PC-9 (cell line): ENCODE measurements around the gene ABL1. TPM values are rescaled to one million over a fixed set of nuclear protein-coding genes. Genes with fewer than 3 reads are reported as not detected.
A peak's percentile ranks its signal among the peaks of the same experiment; 100 is the strongest.

Experiments used
- BruUV-seq: library from RNA; stranded (reverse); fragments of 400-500 nt; replicated peaks from 2 replicates; lab custom pipeline; 2021; lab: Mats Ljungman, UMichigan
- CTCF ChIA-PET: fragments of 300-600 bp; sonication (Branson Sonifier 250); formaldehyde crosslinking; loops from one replicate; lab custom pipeline; 2022; ENCODE audit warnings: antibody characterized with exemption; lab: Charles Lee
- POLR2A ChIA-PET: fragments of 300-600 bp; sonication (Branson Sonifier 250); formaldehyde crosslinking; loops from one replicate; lab custom pipeline; 2022; ENCODE audit warnings: antibody characterized with exemption; ENCODE audit not compliant: unreplicated experiment; lab: Charles Lee
- DNase-seq, 2 experiments: peaks; one replicate each; pipeline versions ENCODE4 v3.0.0 to v3.0.0-alpha.2; 2015 to 2022; ENCODE audit warnings: mixed read lengths in 1 of 2
- H2AFZ ChIP-seq: fragments of 200-600 bp; sonication (generic); 2 replicates; pipeline ENCODE4 v1.8.1; 2017; ENCODE audit warnings: antibody characterized with exemption
- H3F3A ChIP-seq: fragments of 200-600 bp; sonication (generic); 2 replicates; pipeline ENCODE4 v1.8.1; 2017; ENCODE audit warnings: antibody characterized with exemption, mild to moderate bottlenecking, low read depth; ENCODE audit not compliant: insufficient read depth
- H3K27ac ChIP-seq: fragments of 200-600 bp; sonication (generic); 2 replicates; pipeline ENCODE4 v1.6.1; 2016; ENCODE audit warnings: mixed run types
- H3K27me3 ChIP-seq: fragments of 200-600 bp; sonication (generic); 2 replicates; pipeline ENCODE4 v1.6.1; 2016; ENCODE audit warnings: low read depth, mixed run types; ENCODE audit not compliant: insufficient read depth
- H3K36me3 ChIP-seq: fragments of 200-600 bp; sonication (generic); 2 replicates; pipeline ENCODE4 v1.6.1; 2016; ENCODE audit warnings: low read depth, mixed run types
- H3K4me1 ChIP-seq: fragments of 200-600 bp; sonication (generic); replicated peaks from 2 replicates; pipeline ENCODE4 v1.6.1; 2016; ENCODE audit warnings: mixed run types; ENCODE audit not compliant: insufficient read depth
- H3K4me2 ChIP-seq: fragments of 200-600 bp; sonication (generic); 2 replicates; pipeline ENCODE4 v1.6.1; 2017; ENCODE audit warnings: mixed run types
- H3K4me3 ChIP-seq: fragments of 200-600 bp; sonication (generic); 2 replicates; pipeline ENCODE4 v1.6.1; 2016; ENCODE audit warnings: mixed run types
- H3K79me2 ChIP-seq: fragments of 200-600 bp; sonication (generic); 2 replicates; pipeline ENCODE4 v1.6.1; 2017; ENCODE audit warnings: low read depth, mixed run types
- H3K9me2 ChIP-seq: fragments of 200-600 bp; sonication (generic); 2 replicates; pipeline ENCODE4 v1.8.1; 2017; ENCODE audit warnings: mild to moderate bottlenecking; ENCODE audit not compliant: insufficient read depth
- H3K9me3 ChIP-seq: fragments of 200-600 bp; sonication (generic); 2 replicates; pipeline ENCODE4 v1.8.1; 2016; ENCODE audit warnings: low read depth; ENCODE audit not compliant: insufficient read depth
- H4K20me1 ChIP-seq: fragments of 200-600 bp; sonication (generic); 2 replicates; pipeline ENCODE4 v1.8.1; 2017; ENCODE audit not compliant: insufficient read depth
- CTCF ChIP-seq: fragments of 200-600 bp; sonication (generic); conservative IDR thresholded peaks from 2 replicates; pipeline ENCODE4 v1.6.1; 2017; ENCODE audit warnings: mixed run types, antibody characterized with exemption, mild to moderate bottlenecking, moderate library complexity
- EZH2 ChIP-seq: fragments of 200-600 bp; sonication (generic); IDR thresholded peaks from 2 replicates; pipeline ENCODE4 v1.8.0; 2017; ENCODE audit warnings: antibody characterized with exemption, low read depth
- intact Hi-C: fragments of 100-400 bp; cut with micrococcal nuclease; formaldehyde crosslinking; loops from one replicate; pipeline ENCODE4 v1.10.0; 2022; ENCODE audit not compliant: unreplicated experiment
- total RNA-seq: library from RNA; stranded (reverse); gene quantifications from 2 replicates; pipeline ENCODE4 v1.2.3, GENCODE V29; 2021

The ABL1 gene
- total RNA-seq, 1 experiment from 2014 or later, result 54.8 TPM

GRCh38 chr9:130930132-130930803 lies 95.2 kb downstream of the ABL1 start:
- no peaks in the 10 kb centered on the region for H3K9me3 ChIP-seq
- H3K4me2 ChIP-seq, result no peak overlapping the region
- no peaks in the 10 kb centered on the region for H4K20me1 ChIP-seq
- POLR2A ChIA-PET, result no interaction called here
- BruUV-seq, result no TSS peak
- intact Hi-C loops, result no loop called here
- no peak overlapping the region for H3K27ac ChIP-seq
- TF ChIP-seq EZH2 (no peak), CTCF (no peak)
- H3K27me3 ChIP-seq, result no peaks in the 10 kb centered on the region
- CTCF ChIA-PET, result no interaction called here
- H3K4me3 ChIP-seq, result no peak overlapping the region
- no peak for DNase-seq
- H2AFZ ChIP-seq, result no peak overlapping the region
- H3K79me2 ChIP-seq, result no peaks in the 10 kb centered on the region
- no peaks in the 10 kb centered on the region for H3K9me2 ChIP-seq
- H3F3A ChIP-seq, result peaks cover 43% of the 10 kb centered on the region
- H3K36me3 ChIP-seq, result no peaks in the 10 kb centered on the region
- peaks cover 46% of the 10 kb centered on the region for H3K4me1 ChIP-seq

GRCh38 chr9:130930804-130931349 lies 95.8 kb downstream of the ABL1 start:
- H3K9me2 ChIP-seq, result no peaks in the 10 kb centered on the region
- TF ChIP-seq EZH2, result no peak
- no peak for TF ChIP-seq CTCF
- intact Hi-C loops, result no loop called here
- DNase-seq, result no peak
- no peak overlapping the region for H2AFZ ChIP-seq
- POLR2A ChIA-PET, result no interaction called here
- H3F3A ChIP-seq, result peaks cover 48% of the 10 kb centered on the region
- H3K4me1 ChIP-seq, result peaks cover 47% of the 10 kb centered on the region
- H4K20me1 ChIP-seq, result no peaks in the 10 kb centered on the region
- no TSS peak for BruUV-seq
- no peaks in the 10 kb centered on the region for H3K9me3 ChIP-seq
- H3K36me3 ChIP-seq, result no peaks in the 10 kb centered on the region
- H3K27me3 ChIP-seq, result no peaks in the 10 kb centered on the region
- CTCF ChIA-PET, result no interaction called here
- H3K79me2 ChIP-seq, result no peaks in the 10 kb centered on the region
- H3K4me3 ChIP-seq, result no peak overlapping the region
- no peak overlapping the region for H3K4me2 ChIP-seq
- no peak overlapping the region for H3K27ac ChIP-seq

GRCh38 chr9:130931508-130932254 lies 96.6 kb downstream of the ABL1 start:
- H3K9me2 ChIP-seq, result no peaks in the 10 kb centered on the region
- DNase-seq, result no peak
- intact Hi-C loops, result no loop called here
- H2AFZ ChIP-seq, result no peak overlapping the region
- no peaks in the 10 kb centered on the region for H3K27me3 ChIP-seq
- H4K20me1 ChIP-seq, result no peaks in the 10 kb centered on the region
- TF ChIP-seq EZH2 (no peak), CTCF (no peak)
- CTCF ChIA-PET, result no interaction called here
- no peak overlapping the region for H3K4me3 ChIP-seq
- peaks cover 55% of the 10 kb centered on the region for H3K4me1 ChIP-seq
- no peaks in the 10 kb centered on the region for H3K79me2 ChIP-seq
- no TSS peak for BruUV-seq
- no peak overlapping the region for H3K27ac ChIP-seq
- no peaks in the 10 kb centered on the region for H3K9me3 ChIP-seq
- POLR2A ChIA-PET, result no interaction called here
- peaks cover 50% of the 10 kb centered on the region for H3F3A ChIP-seq
- no peaks in the 10 kb centered on the region for H3K36me3 ChIP-seq
- H3K4me2 ChIP-seq, result peak overlapping the region; percentile 82; the same call in 1 of the 2 replicates
